GM19395 (cell line): Measurements from ENCODE around the gene SLC34A2.
"Not testable (repeated sequence)": the region's sequence is repeated elsewhere in the genome, so short reads cannot be mapped to it uniquely, and the experiment has no call there.

Experiments
- ATAC-seq: cut with Tn5 transposase; IDR thresholded peaks from one replicate; pipeline ENCODE4 v1.9.1; 2021; ENCODE audit warnings: mild to moderate bottlenecking, moderate library complexity; ENCODE audit not compliant: unreplicated experiment

SLC34A2 gene, protein sequence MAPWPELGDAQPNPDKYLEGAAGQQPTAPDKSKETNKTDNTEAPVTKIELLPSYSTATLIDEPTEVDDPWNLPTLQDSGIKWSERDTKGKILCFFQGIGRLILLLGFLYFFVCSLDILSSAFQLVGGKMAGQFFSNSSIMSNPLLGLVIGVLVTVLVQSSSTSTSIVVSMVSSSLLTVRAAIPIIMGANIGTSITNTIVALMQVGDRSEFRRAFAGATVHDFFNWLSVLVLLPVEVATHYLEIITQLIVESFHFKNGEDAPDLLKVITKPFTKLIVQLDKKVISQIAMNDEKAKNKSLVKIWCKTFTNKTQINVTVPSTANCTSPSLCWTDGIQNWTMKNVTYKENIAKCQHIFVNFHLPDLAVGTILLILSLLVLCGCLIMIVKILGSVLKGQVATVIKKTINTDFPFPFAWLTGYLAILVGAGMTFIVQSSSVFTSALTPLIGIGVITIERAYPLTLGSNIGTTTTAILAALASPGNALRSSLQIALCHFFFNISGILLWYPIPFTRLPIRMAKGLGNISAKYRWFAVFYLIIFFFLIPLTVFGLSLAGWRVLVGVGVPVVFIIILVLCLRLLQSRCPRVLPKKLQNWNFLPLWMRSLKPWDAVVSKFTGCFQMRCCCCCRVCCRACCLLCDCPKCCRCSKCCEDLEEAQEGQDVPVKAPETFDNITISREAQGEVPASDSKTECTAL

DNA sequence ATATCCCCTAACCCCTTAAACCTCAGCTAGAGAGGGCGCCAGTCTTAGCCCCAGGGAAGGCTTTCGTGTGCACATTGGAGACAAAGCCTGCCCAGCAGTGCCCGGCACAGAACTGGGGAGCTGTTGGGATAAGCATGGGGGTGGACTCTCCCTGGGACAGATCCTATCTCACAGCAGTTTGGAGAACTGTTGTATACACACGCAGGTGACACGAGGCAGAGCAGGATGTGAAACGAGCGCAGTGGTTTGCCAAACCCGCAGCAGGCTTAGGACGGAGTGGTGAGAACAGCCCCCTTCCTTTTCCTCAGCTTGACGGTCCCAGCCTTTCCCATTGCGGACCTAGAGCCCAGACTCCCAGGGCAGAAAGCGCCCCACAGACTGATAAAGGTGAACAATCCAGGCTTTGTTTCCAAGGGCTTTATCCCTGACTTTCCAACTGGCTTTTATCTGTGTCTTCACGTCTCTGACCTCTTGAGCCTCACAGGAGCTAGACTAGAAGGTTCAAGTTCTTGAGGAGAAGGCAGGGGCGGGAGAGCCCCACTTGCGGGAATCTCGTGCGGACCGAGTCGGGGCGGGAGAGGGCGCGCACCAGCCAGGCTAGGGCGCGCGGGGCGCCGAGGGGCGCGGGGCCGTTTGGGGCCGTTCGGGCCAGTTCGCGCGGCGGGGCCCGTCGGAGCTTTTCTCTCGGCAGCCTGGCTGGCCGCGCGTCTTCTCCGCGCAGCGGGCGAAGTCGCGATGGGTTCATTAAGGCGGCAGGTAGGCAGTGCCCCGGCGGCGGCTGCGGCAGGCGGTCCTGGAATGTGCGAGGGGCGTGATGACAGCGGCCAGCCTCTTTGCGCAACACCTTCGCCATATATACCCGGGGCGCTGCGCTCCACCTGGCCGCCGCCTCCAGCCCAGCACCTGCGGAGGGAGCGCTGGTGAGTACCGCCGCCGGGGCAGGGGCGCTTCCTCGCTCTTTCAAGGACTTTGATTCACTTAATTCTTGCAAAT is at the start of gene SLC34A2:
Gene SLC34A2 (plus strand): TSS at position 881 of the 993 bp plus-strand sequence. CDS start 6,650 bp downstream, outside the sequence.
- no peak for ATAC-seq

DNA sequence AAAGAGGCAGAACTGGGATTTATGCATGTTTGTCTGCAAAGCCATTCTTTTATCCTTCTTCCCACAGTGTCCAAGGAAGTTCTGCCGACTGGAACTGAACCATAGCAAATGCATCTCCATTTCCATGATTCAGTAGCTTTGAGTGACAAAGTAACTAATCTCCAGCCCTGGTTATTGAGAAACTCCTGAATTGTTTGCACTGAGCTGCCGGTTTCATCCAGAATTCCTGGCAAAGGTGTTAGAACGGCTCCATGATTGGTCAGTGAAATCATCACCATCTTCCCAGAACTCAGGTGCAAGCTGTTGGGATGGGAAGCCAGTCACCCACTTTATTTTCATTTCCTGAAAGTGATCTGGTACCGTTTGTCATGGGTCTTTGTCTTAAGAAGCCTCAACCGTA is 47.0 kb upstream of the SLC34A2 start:
- ATAC-seq: no peak

GRCh38 chr4:25609976-25610375 is 45.7 kb upstream of the SLC34A2 start:
- ATAC-seq: no peak

GRCh38 chr4:25613613-25614012 is 42.0 kb upstream of the SLC34A2 start:
- ATAC-seq: not testable (repeated sequence)

- ATAC-seq: no peak
Observed at GRCh38 chr4:25614807-25615206, 40.8 kb upstream of the SLC34A2 start.

GRCh38 chr4:25621027-25621930 is 34.4 kb upstream of the SLC34A2 start:
- ATAC-seq: peak; percentile 60

DNA sequence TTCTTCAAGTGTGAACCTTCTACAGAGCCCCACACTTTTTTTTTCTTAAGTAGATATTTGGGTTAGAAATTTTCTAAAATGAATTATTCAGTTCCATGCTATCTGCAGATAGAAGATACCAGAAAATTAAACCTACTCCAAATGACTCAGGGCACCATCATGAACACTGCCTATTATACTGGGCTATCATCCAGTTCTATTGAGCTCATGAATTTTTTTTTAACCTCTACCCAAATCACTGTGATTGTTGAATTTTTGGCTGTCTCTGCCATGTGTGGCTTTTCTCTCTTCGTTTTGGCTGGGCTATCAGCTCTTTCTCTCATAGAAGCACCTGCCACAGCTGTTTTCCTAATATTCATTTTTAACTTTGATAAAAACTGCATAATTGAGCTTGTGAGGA is 31.0 kb upstream of the SLC34A2 start:
- no peak for ATAC-seq

GRCh38 chr4:25628451-25628850 is 27.2 kb upstream of the SLC34A2 start:
- ATAC-seq: no peak

GRCh38 chr4:25632135-25632534 is 23.5 kb upstream of the SLC34A2 start:
- ATAC-seq: no peak

GRCh38 chr4:25633541-25633940 is 22.1 kb upstream of the SLC34A2 start:
- no peak for ATAC-seq

- no peak for ATAC-seq
Observed at GRCh38 chr4:25635501-25635900, 20.1 kb upstream of the SLC34A2 start.

DNA sequence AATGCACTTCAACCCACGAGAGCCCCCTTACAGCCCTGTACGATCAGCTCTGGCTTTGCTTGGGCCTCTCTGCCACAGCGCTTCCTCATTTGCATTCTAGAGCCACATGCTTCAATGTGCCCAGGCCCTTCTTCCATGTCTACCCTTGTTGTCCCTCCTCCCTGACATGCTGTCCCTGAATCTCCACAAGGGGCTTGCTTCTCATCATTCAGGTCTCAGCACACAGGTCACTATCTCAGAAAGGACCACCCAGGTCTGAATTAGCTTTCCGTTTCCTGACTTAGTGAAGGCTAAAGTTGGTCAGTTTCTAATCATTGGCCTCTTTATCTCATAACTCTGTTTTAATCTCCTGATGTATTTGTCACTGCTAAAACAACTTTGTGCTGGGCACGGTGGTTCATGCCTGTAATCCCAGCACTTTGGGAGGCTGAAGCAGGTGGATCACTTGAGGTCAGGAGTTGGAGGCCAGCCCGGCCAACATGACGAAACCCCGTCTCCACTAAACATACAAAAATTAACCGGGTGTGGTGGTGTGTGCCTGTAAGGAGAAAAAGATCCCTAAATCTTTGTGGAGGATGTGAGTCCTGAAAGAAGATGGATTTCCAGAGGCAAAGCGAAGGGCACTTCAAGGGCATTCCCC is 17.9 kb upstream of the SLC34A2 start:
- ATAC-seq: no peak

DNA sequence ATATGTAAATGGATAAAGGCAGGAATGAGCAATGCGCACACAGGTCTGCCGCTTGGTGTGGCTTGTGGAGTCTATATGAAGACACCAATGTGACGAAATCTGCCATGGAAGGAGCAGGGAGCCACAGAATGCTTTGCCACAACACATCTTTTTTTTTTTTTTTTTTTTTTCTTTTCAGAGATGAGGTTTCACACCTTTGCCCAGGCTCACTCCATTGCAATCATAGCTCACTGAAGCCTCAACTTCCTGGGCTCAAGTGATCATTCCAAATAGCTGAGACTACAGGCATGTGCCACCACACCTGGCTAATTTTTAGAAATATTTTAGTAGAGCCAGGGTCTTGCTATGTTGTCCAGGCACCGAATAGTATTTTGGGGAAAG is 17.4 kb upstream of the SLC34A2 start:
- no peak for ATAC-seq

DNA sequence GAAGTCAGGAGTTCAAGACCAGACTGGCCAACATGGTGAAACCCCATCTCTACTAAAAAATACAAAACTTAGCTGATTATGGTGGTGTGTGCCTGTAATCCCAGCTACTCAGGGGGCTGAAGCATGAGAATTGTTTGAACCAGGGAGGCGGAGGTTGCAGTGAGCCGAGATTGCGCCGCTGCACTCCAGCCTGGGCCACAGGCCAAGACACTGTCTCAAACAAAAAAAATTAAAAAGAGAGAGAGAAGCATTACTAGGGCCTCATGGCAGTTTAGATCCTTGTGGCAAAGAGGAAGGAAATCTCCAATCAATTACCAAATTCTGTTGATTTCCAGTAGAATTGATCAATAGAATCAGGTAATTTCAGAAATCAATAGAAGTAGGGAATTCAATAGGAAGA is 16.8 kb upstream of the SLC34A2 start:
- no peak for ATAC-seq

DNA sequence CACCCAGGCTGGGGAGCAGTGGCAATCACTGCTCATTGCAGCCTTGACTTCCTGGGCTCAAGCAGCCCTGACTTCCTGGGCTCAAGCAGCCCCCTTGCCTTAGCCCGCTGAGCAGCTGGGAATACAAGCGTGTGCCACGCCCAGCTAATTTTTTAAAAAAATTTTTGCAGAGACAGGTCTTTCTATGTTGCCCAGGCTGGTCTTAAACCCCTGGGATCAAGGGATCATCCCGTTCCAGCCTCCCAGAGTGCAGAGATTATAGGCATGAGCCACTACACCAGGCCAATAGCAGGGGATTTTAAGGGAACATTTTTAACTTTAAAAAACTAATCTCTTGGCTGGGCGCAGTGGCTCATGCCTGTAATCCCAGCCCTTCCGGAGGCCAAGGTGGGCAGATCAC is 5.3 kb upstream of the SLC34A2 start:
- ATAC-seq: no peak

DNA sequence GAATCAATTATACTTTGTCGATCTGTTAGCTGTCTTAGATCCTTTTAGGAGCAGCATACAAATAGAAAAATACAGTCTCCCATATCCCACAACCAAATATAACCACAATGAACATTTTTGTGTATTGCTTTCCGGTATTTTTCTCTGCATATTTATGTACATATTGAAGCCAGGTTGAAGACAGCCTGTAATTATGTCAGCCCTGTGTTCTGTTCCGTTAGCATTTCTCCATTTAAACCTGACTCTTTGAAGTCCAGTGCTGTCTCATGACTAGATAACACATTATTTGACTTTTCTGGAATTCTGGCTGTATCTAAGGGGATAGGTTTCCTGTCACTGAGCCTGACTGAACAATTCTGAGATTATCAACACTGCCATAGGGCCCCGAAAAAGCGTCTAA is 4.0 kb upstream of the SLC34A2 start:
- ATAC-seq: no peak

DNA sequence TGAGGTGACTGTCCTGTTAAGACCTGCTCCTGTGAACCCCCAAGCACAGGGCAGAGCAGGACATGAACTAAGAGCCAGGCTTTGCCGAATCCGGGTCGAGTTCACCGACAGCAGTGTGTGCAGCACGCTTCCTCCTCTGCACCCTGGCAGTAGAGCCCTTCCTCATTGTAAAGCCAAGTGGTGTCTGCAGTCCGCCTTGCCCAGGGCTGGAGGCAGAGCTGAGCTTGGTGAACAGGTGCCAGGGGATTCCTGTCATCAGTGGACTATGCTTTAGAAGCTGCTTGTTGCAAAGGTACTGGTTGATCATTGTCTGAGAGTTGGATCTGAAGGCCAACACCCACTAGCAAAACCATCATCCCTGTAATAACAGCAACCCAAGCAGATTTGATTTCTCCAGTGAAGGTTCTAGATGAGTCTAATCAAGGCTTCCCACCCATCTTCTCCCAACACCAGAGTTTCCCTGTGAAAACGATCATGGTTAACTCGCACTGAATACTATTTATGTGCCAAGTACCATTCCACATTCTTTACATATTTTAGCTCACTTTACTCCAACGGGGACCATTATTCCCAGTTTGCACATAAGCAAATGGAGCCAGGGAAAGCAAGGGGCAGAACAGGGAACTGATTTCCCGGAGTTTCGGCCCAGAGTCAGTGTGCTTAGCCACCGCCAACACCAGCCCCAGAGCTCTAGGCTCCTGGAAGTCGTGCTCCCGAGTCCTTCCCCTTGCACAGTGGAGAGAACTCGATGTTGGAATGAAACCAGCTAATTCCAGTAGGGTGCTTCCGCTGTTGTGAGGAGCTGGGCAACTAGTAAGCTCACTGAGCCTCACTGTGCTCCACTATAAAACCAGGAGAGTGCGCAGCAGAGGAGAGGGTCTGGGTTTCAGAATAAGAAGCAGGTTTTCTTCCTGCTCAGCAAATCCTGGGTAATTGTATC is 1.4 kb upstream of the SLC34A2 start:
- ATAC-seq: no peak

- ATAC-seq: no peak
Observed at GRCh38 chr4:25656031-25656430, 380 bp downstream of the SLC34A2 start.

DNA sequence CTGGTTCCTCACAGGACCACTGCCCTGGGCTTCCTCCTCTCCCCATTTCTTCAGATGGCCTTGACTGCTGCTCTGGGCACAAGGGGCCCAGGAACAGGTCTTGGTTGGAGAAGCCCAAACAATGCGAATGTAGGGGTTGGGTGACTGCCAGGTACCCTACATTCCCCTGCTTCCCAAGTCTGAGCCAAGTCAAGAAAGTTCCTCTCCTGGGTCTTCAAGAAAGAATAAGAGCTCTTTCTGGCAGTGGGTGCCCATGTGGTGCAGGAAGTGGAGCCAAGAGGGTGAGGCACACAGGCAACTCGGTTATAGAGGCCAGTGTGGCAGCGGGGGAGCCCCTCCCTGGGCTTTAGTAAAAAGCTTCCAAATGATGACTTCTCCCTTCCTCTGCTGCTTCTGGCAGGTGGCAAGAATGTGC is 2.7 kb downstream of the SLC34A2 start:
- no peak for ATAC-seq
